HepG2 (cell line): ENCODE results near the gene TSPAN15. TPM values are rescaled to one million over a fixed set of nuclear protein-coding genes. Genes with fewer than 3 reads are reported as not detected.

Source experiments
- ADNP ChIP-seq: sonication (generic); formaldehyde crosslinking; IDR thresholded peaks from 2 replicates; pipeline ENCODE4 v1.4.0; 2020; ENCODE audit warnings: missing genetic modification reagents
- EED ChIP-seq: sonication (generic); formaldehyde crosslinking; IDR thresholded peaks from 2 replicates; pipeline ENCODE4 v1.5.0; 2020; ENCODE audit warnings: mild to moderate bottlenecking, missing genetic modification reagents
- EZH2 ChIP-seq: conservative IDR thresholded peaks from 2 replicates; pipeline ENCODE4 v1.6.1; 2012; ENCODE audit warnings: mild to moderate bottlenecking, low read depth, low read length, moderate library complexity
- GTF3A ChIP-seq: sonication (generic); formaldehyde crosslinking; conservative IDR thresholded peaks from 2 replicates; pipeline ENCODE4 v1.4.0; 2020; ENCODE audit warnings: mild to moderate bottlenecking, missing genetic modification reagents
- HIC2 ChIP-seq: sonication (generic); formaldehyde crosslinking; IDR thresholded peaks from 2 replicates; pipeline ENCODE4 v1.9.0; 2022; ENCODE audit warnings: low read depth, missing genetic modification reagents
- KLF15 ChIP-seq: sonication (generic); formaldehyde crosslinking; IDR thresholded peaks from 2 replicates; pipeline ENCODE4 v1.8.1; 2023; ENCODE audit warnings: borderline replicate concordance, mild to moderate bottlenecking, inconsistent platforms, missing genetic modification reagents, mixed read lengths
- LRRFIP1 ChIP-seq: sonication (generic); formaldehyde crosslinking; conservative IDR thresholded peaks from 2 replicates; pipeline ENCODE4 v1.4.0; 2020; ENCODE audit warnings: missing genetic modification reagents
- NFKBIZ ChIP-seq: IDR thresholded peaks from 2 replicates; pipeline ENCODE4 v1.6.1; 2018; ENCODE audit warnings: missing genetic modification reagents, missing compliant biosample characterization
- PAXIP1 ChIP-seq: sonication (generic); formaldehyde crosslinking; conservative IDR thresholded peaks from 2 replicates; pipeline ENCODE4 v1.4.0; 2020; ENCODE audit warnings: mild to moderate bottlenecking, missing genetic modification reagents, moderate library complexity
- RFX1 ChIP-seq: fragments of 450-650 bp; IDR thresholded peaks from 2 replicates; pipeline ENCODE4 v1.6.1; 2017
- RORA ChIP-seq: sonication (generic); formaldehyde crosslinking; IDR thresholded peaks from 2 replicates; pipeline ENCODE4 v1.5.0; 2020; ENCODE audit warnings: mild to moderate bottlenecking, missing genetic modification reagents, moderate library complexity
- SP1 ChIP-seq, 2 experiments: fragments of 450-650 bp in 1 of 2; sonication (generic) in 1 of 2; formaldehyde crosslinking in 1 of 2; IDR thresholded peaks; 2 replicates each; pipeline versions ENCODE4 v1.4.0 to v1.6.1; 2016 to 2020; ENCODE audit warnings: missing genetic modification reagents in 1 of 2
- SP4 ChIP-seq: sonication (generic); formaldehyde crosslinking; IDR thresholded peaks from 2 replicates; pipeline ENCODE4 v1.8.1; 2023; ENCODE audit warnings: mild to moderate bottlenecking, missing genetic modification reagents
- TGIF2 ChIP-seq: IDR thresholded peaks from 2 replicates; pipeline ENCODE4 v1.6.1; 2016; ENCODE audit warnings: control low read depth, missing compliant biosample characterization
- UBTF ChIP-seq: sonication (generic); formaldehyde crosslinking; IDR thresholded peaks from 2 replicates; pipeline ENCODE4 v1.4.0; 2020; ENCODE audit warnings: mild to moderate bottlenecking, missing genetic modification reagents
- ZBTB7A ChIP-seq: sonication (generic); formaldehyde crosslinking; IDR thresholded peaks from 2 replicates; pipeline ENCODE4 v1.8.0; 2022; ENCODE audit warnings: mild to moderate bottlenecking, missing genetic modification reagents
- ZBTB7B ChIP-seq: sonication (generic); formaldehyde crosslinking; IDR thresholded peaks from 2 replicates; pipeline ENCODE4 v1.4.0; 2020; ENCODE audit warnings: missing genetic modification reagents
- ZNF33A ChIP-seq: sonication (generic); formaldehyde crosslinking; IDR thresholded peaks from 2 replicates; pipeline ENCODE4 v1.5.1; 2020; ENCODE audit warnings: missing genetic modification reagents, mild to moderate bottlenecking, moderate library complexity, borderline replicate concordance
- ZNF343 ChIP-seq: sonication (generic); formaldehyde crosslinking; IDR thresholded peaks from 2 replicates; pipeline ENCODE4 v1.4.0; 2020; ENCODE audit warnings: mild to moderate bottlenecking, missing genetic modification reagents
- ZSCAN22 ChIP-seq: sonication (generic); formaldehyde crosslinking; IDR thresholded peaks from 2 replicates; pipeline ENCODE4 v1.4.0; 2020; ENCODE audit warnings: mild to moderate bottlenecking, missing genetic modification reagents
- polyA plus RNA-seq, 8 experiments: library from polyadenylated mRNA; depleted of rRNA in 3 of 8; stranded (reverse) in 7 of 8; unstranded in 1 of 8; fragments of >200 nt; fragmentation: Illumina TruSeq in 4 of 8; extraction: Trizol in 4 of 8; gene quantifications; 2 replicates each; pipeline versions ENCODE4 v1.2.1 to v1.2.3, GENCODE V29; 2011 to 2016; ENCODE audit warnings: low read depth in 4 of 8, missing spikeins in 1 of 8, mixed read lengths in 1 of 8; ENCODE audit not compliant: insufficient read depth in 1 of 8
- total RNA-seq, 5 experiments: library from RNA; depleted of rRNA; stranded (reverse); fragments of >200 nt; fragmentation: Illumina TruSeq; extraction: Trizol; gene quantifications; 2 replicates each; pipeline ENCODE4 v1.2.3, GENCODE V29; 2016; ENCODE audit warnings: low read depth in 1 of 5

TSPAN15 gene
- total and polyA plus RNA-seq, 2 of the 13 experiments (the other 11 are each of a cell fraction or from before 2014, with no cell fraction given), result 0.27 to 3.2 TPM

- TF ChIP-seq LRRFIP1 (no peak), KLF15 (CRISPR knock-in tag) (no peak), TGIF2 (CRISPR knock-in tag) (no peak), ZNF33A (CRISPR knock-in tag) (no peak), EED (no peak), ZNF343 (no peak), EZH2 (no peak), ZSCAN22 (no peak), GTF3A (no peak), ZBTB7B (CRISPR knock-in tag) (no peak; the same call in 1 of the 2 replicates), RFX1 (no peak), PAXIP1 (CRISPR knock-in tag) (no peak), ZBTB7A (CRISPR knock-in tag) (no peak), SP1 (IDR thresholded peaks at IDR 0.05) (no peak), SP1 (CRISPR knock-in tag; IDR thresholded peaks at IDR 0.05) (peak; percentile 84), UBTF (CRISPR knock-in tag) (no peak), SP4 (CRISPR knock-in tag) (peak; percentile 87), ADNP (CRISPR knock-in tag) (peak; percentile 41; the same call in 1 of the 2 replicates), RORA (CRISPR knock-in tag) (no peak), HIC2 (CRISPR knock-in tag) (peak; percentile 51; the same call in 1 of the 2 replicates), NFKBIZ (CRISPR knock-in tag) (no peak)
Observed at GRCh38 chr10:69408318-69409175, 42.7 kb upstream of the TSPAN15 start (continued).
